Ovary (tissue), 9 donors: ENCODE results near the gene EIF3K. TPM values are rescaled to one million over a fixed set of nuclear protein-coding genes. Genes with fewer than 3 reads are reported as not detected.
A peak's percentile ranks its signal among the peaks of the same experiment; 100 is the strongest.

Experiments
- DNase-seq, 5 donors: peaks; one replicate each; pipeline ENCODE4 v3.0.0-alpha.2; 2019 to 2020
- H3K27ac ChIP-seq, 2 donors: fragments of 200-600 bp; one replicate each; pipeline versions ENCODE4 v1.5.1 to v1.8.0; 2019 to 2022
- H3K27me3 ChIP-seq: fragments of 200-600 bp; one replicate; pipeline ENCODE4 v1.8.0; 2022
- H3K36me3 ChIP-seq: fragments of 200-600 bp; sonication (generic); one replicate; pipeline ENCODE4 v1.5.1; 2019
- H3K4me1 ChIP-seq: one replicate; pipeline ENCODE4 v1.8.1; 2013; ENCODE audit warnings: mild to moderate bottlenecking, moderate library complexity; ENCODE audit not compliant: insufficient read depth
- H3K4me3 ChIP-seq: fragments of 200-600 bp; sonication (generic); one replicate; pipeline ENCODE4 v1.5.1; 2017
- H3K9me3 ChIP-seq, 2 donors: fragments of 200-600 bp in 1 of 2; sonication (generic) in 1 of 2; one replicate each; pipeline versions ENCODE4 v1.5.1 to v1.8.1; 2013 to 2019; ENCODE audit warnings: mild to moderate bottlenecking in 1 of 2, moderate library complexity in 1 of 2
- EP300 ChIP-seq: sonication (generic); formaldehyde crosslinking; IDR thresholded peaks from one replicate; pipeline ENCODE4 v1.6.1; 2017; ENCODE audit warnings: antibody characterized with exemption
- POLR2A ChIP-seq: fragments of 450-650 bp; IDR thresholded peaks from one replicate; pipeline ENCODE4 v1.6.1; 2017; ENCODE audit warnings: antibody characterized with exemption, mild to moderate bottlenecking, moderate library complexity
- WGBS, 3 donors: extraction: QIAGEN DNeasy Blood & Tissue Kit in 1 of 3; methylation state at CpG; one replicate each; pipeline versions ENCODE4 v1.1.5 to v1.1.7; 2013 to 2017; 5-methylcytosine and 5-hydroxymethylcytosine counted together
- intact Hi-C, 4 donors: fragments of 100-400 bp; cut with DNase I; formaldehyde crosslinking; loops; one replicate each; pipeline versions ENCODE4 v1.11.0 to v1.15.1; 2022 to 2023
- polyA plus RNA-seq, 2 donors: library from polyadenylated mRNA; stranded (reverse); fragments of 200-250 nt in 1 of 2; fragments of 350-450 nt in 1 of 2; fragmentation: Illumina TruSeq in 1 of 2; extraction: RNeasy Lipid Tissue Mini Kit (QIAGEN cat#74804) in 1 of 2; gene quantifications; one replicate each; pipeline ENCODE4 v1.2.3, GENCODE V29; 2013 to 2014
- total RNA-seq, 7 donors: library from RNA; depleted of rRNA in 2 of 7; stranded (reverse); fragments of >200 nt in 2 of 7; fragmentation: NEBNext Ultra II Directional in 3 of 7; extraction: Animal tissue kit (Norgen Biotek cat#: 25700) in 3 of 7; gene quantifications; one replicate each; pipeline versions ENCODE4 v1.1.0 to v1.2.4, GENCODE V29; 2016 to 2023
- TF ChIP-seq, protein P1 (sequence below), 3 donors: fragments of 450-650 bp in 2 of 3; fragments of 200-600 bp in 1 of 3; IDR thresholded peaks; one replicate each; pipeline versions ENCODE4 v1.5.1 to v1.8.0; 2016 to 2022; ENCODE audit warnings: antibody characterized with exemption in 3 of 3, mild to moderate bottlenecking in 1 of 3
- donor health status: DM: no; HTN: no; CAD: no; lungs with moderate emphysema.
- donor health status: DM: no; HTN: no; CAD: no.
- donor health status: Bipolar disorder and iron deficiency.
- donor health status: DM: yes; HTN: yes; CAD: no.
- donor health status: DM: no; HTN: no; CAD: no.
- donor health status: DM: yes; HTN: yes; CAD: no.

EIF3K gene
- total and polyA plus RNA-seq, 9 donors, result 215 to 527 (median 267) TPM

DNA sequence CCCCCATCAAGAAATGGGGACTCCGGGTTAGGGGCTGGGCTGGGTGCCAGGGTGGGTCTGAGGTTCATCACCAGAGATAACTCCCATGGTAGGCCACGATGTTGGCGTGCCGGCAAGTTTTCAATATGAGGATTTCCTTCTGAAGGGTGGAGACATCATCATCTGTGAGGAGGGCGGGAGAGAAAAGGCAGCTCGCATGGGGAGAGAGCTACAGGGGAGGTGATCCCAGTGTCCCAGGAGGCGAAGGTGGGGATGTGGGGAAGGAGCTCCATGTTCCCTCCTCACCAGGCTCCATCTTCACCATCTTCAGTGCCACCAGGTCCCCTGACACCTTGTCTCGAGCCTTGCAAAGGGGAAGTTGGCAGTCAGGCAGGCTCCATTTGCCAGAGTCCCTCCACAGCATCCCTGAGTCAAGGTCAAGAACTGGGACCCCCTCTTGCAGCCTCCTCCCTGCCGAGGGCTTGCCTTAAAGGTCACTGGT is 1.7 kb upstream of the EIF3K start:
- Histone ChIP-seq H3K27ac (no peak overlapping the region), H3K36me3 (no peaks in the 10 kb centered on the region), H3K4me3 (no peak overlapping the region), H3K27me3 (no peaks in the 10 kb centered on the region), H3K4me1 (peaks cover 12% of the 10 kb centered on the region), H3K9me3 (no peaks in the 10 kb centered on the region)
- WGBS, 3 donors, result 75 to 80% (median 76%) methylated on average over 9 of the region's 9 CpGs
- DNase-seq, result peak in 2 of 5 donors; percentile 47 to 52
- intact Hi-C loops, result no loop called here
- TF ChIP-seq POLR2A (no peak), EP300 (no peak)

DNA sequence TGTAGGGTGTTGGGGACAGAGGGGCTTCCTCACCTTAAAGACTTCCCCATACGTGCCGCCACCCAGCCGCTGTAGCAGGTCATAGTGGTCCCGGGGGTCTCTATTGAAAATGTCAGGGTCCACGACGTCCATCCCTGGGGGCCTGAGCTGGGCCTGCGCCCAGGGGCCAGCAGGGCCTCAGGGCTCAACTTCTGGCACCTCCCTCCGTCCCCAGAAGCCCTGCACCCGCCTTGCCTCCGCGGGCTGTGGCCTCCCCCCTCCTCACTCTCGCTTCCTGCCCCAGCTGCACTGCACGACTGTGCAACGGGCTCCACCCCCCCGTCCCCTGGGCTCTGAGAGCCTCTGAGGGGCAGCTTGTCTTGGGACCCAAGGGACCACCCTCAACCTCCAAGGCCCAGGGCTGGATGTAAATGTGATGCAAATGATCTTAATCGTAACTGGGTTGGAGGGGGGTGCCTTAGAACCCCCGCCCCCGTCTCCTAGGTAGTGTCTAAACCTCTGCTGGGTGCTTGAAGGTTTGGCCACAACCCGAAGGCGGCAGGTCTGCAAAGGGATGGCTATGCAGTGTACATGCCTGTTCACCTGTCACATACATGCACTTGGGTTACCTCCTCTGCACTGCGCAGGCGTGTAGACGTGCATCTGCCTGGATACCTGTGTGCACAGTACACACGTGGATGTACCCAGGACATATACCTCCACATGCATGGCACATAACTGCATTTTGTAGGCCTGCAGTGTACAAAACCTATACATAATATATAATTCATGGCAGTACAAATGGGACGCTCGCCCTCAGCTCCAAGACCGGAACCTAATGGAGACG is 1.0 kb upstream of the EIF3K start, which contains the start of gene MAP4K1:
Gene MAP4K1 (minus strand): TSS at position 190 of the 826 bp plus-strand sequence. CDS start 58 bp downstream, at position 132.
- intact Hi-C loops, result no loop called here
- 28 to 40% (median 36%) methylated on average over 28 of the region's 28 CpGs for WGBS, 3 donors
- TF ChIP-seq, protein P1, sequence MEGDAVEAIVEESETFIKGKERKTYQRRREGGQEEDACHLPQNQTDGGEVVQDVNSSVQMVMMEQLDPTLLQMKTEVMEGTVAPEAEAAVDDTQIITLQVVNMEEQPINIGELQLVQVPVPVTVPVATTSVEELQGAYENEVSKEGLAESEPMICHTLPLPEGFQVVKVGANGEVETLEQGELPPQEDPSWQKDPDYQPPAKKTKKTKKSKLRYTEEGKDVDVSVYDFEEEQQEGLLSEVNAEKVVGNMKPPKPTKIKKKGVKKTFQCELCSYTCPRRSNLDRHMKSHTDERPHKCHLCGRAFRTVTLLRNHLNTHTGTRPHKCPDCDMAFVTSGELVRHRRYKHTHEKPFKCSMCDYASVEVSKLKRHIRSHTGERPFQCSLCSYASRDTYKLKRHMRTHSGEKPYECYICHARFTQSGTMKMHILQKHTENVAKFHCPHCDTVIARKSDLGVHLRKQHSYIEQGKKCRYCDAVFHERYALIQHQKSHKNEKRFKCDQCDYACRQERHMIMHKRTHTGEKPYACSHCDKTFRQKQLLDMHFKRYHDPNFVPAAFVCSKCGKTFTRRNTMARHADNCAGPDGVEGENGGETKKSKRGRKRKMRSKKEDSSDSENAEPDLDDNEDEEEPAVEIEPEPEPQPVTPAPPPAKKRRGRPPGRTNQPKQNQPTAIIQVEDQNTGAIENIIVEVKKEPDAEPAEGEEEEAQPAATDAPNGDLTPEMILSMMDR (IDR thresholded peaks at IDR 0.05), result no peak
- TF ChIP-seq POLR2A (no peak), EP300 (no peak)
- Histone ChIP-seq H3K27me3 (no peaks in the 10 kb centered on the region), H3K27ac (peak within 1 kb of the TSS in 1 of 2 donors; percentile 72), H3K4me3 (peak within 1 kb of the TSS; percentile 87), H3K36me3 (no peaks in the 10 kb centered on the region), H3K9me3 (no peaks in the 10 kb centered on the region), H3K4me1 (peaks cover 12% of the 10 kb centered on the region)
- DNase-seq, result peak in 4 of 5 donors; percentile 23 to 51 (median 44)

GRCh38 chr19:38619361-38620174 is 580 bp downstream of the EIF3K start:
- DNase-seq, result no peak
- TF ChIP-seq, protein P1 (IDR thresholded peaks at IDR 0.05), result no peak
- TF ChIP-seq POLR2A (no peak), EP300 (no peak)
- H3K27ac ChIP-seq, result peak overlapping the region; percentile 26 to 46
- peak overlapping the region; percentile 87 for H3K4me3 ChIP-seq
- intact Hi-C loops, result loop anchor here in 1 of 4 donors (10.0 kb wide), 1 partner anchor 215 kb away; the partner anchor contains the start of gene FAM98C
- no peaks in the 10 kb centered on the region for H3K9me3 ChIP-seq
- 15 to 22% (median 18%) methylated on average over 21 of the region's 21 CpGs for WGBS, 3 donors
- H3K27me3 ChIP-seq, result no peaks in the 10 kb centered on the region
- peaks cover 12% of the 10 kb centered on the region for H3K4me1 ChIP-seq
- H3K36me3 ChIP-seq, result no peaks in the 10 kb centered on the region

DNA sequence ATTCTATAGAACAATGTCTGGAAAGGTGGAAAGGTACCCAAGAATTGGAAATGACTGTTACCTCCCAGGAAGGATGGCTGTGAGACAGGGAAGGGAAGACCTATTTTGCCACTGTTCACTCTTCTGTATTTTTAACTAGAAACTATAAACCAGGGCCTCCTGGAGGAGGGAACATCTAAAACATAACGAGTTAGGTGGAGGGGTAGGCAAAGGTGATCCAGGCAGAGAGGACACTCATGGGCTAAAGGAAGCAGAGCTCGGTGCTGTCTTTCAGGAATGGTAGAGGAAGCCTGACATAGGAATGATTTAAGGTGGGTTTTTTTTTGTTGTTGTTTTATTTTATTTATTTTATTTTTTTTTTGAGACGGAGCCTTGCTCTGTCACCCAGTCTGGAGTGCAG is 5.8 kb downstream of the EIF3K start:
- Histone ChIP-seq H3K4me3 (no peak overlapping the region), H3K4me1 (peaks cover 4% of the 10 kb centered on the region), H3K36me3 (no peaks in the 10 kb centered on the region), H3K9me3 (no peaks in the 10 kb centered on the region), H3K27me3 (no peaks in the 10 kb centered on the region), H3K27ac (no peak overlapping the region)
- WGBS, 3 donors, result 60 to 75% (median 67%) methylated on average over 3 of the region's 3 CpGs
- DNase-seq, result no peak
- intact Hi-C loops, result loop anchor here in 1 of 4 donors (10.0 kb wide), 1 partner anchor 220 kb away; the partner anchor contains the start of gene FAM98C
- TF ChIP-seq, protein P1 (IDR thresholded peaks at IDR 0.05), result no peak
- TF ChIP-seq POLR2A (no peak), EP300 (no peak)
